H9 (cell line): ENCODE measurements around the gene ZNF488. TPM values are rescaled to one million over a fixed set of nuclear protein-coding genes. Genes with fewer than 3 reads are reported as not detected.

Experiments used
- DNase-seq: peaks from one replicate; pipeline ENCODE4 v3.0.0-alpha.2; 2017
- H2AFZ ChIP-seq: one replicate; pipeline ENCODE4 v1.6.1; 2013; ENCODE audit warnings: mild to moderate bottlenecking, low read length, control low read depth, moderate library complexity
- H2AK5ac ChIP-seq: 2 replicates; pipeline ENCODE4 v1.6.1; 2013; ENCODE audit warnings: low read length, control low read depth, mixed read lengths; ENCODE audit not compliant: insufficient read length
- H2BK120ac ChIP-seq: one replicate; pipeline ENCODE4 v1.6.1; 2013; ENCODE audit warnings: low read depth, mild to moderate bottlenecking, low read length, control low read depth, inconsistent platforms; ENCODE audit not compliant: poor library complexity, severe bottlenecking
- H2BK12ac ChIP-seq: 2 replicates; pipeline ENCODE4 v1.6.1; 2013; ENCODE audit warnings: low read length, control low read depth, mixed read lengths, low read depth; ENCODE audit not compliant: insufficient read length
- H2BK15ac ChIP-seq: 2 replicates; pipeline ENCODE4 v1.6.1; 2013; ENCODE audit warnings: low read depth, low read length, control low read depth
- H2BK20ac ChIP-seq: one replicate; pipeline ENCODE4 v1.6.1; 2013; ENCODE audit warnings: low read depth, mild to moderate bottlenecking, low read length, control low read depth, inconsistent platforms; ENCODE audit not compliant: poor library complexity, severe bottlenecking
- H2BK5ac ChIP-seq: 2 replicates; pipeline ENCODE4 v1.6.1; 2013; ENCODE audit warnings: low read length, control low read depth, mixed read lengths; ENCODE audit not compliant: insufficient read length
- H3K14ac ChIP-seq: 2 replicates; pipeline ENCODE4 v1.6.1; 2013; ENCODE audit warnings: low read length, control low read depth; ENCODE audit not compliant: insufficient read depth
- H3K18ac ChIP-seq: 2 replicates; pipeline ENCODE4 v1.6.1; 2013; ENCODE audit warnings: low read depth, mild to moderate bottlenecking, mixed read lengths, low read length, control low read depth; ENCODE audit not compliant: insufficient read length
- H3K23ac ChIP-seq: 2 replicates; pipeline ENCODE4 v1.6.1; 2013; ENCODE audit warnings: low read length, control low read depth, mixed read lengths, low read depth; ENCODE audit not compliant: insufficient read length
- H3K23me2 ChIP-seq: 2 replicates; pipeline ENCODE4 v1.6.1; 2013; ENCODE audit warnings: low read depth, mild to moderate bottlenecking, mixed read lengths, low read length, control low read depth; ENCODE audit not compliant: insufficient read length, poor library complexity, severe bottlenecking
- H3K27ac ChIP-seq: 2 replicates; pipeline ENCODE4 v1.5.1; 2013; ENCODE audit warnings: low read length, control low read depth, mixed read lengths, low read depth; ENCODE audit not compliant: insufficient read length
- H3K27me3 ChIP-seq: 2 replicates; pipeline ENCODE4 v1.6.1; 2013; ENCODE audit warnings: low read length, control low read depth, inconsistent platforms; ENCODE audit not compliant: insufficient read depth
- H3K4ac ChIP-seq: 2 replicates; pipeline ENCODE4 v1.6.1; 2013; ENCODE audit warnings: low read depth, mild to moderate bottlenecking, control low read depth, inconsistent platforms, low read length, moderate library complexity
- H3K4me1 ChIP-seq: 2 replicates; pipeline ENCODE4 v1.6.1; 2013; ENCODE audit warnings: low read length, control low read depth, inconsistent platforms; ENCODE audit not compliant: insufficient read depth
- H3K4me2 ChIP-seq: 2 replicates; pipeline ENCODE4 v1.6.1; 2013; ENCODE audit warnings: low read length, control low read depth, mixed read lengths; ENCODE audit not compliant: insufficient read length, insufficient read depth
- H3K56ac ChIP-seq: 2 replicates; pipeline ENCODE4 v1.6.1; 2013; ENCODE audit warnings: low read depth, mild to moderate bottlenecking, mixed read lengths, low read length, control low read depth; ENCODE audit not compliant: insufficient read length
- H3K79me1 ChIP-seq: 2 replicates; pipeline ENCODE4 v1.6.1; 2013; ENCODE audit warnings: low read depth, mild to moderate bottlenecking, moderate library complexity, low read length, control low read depth, inconsistent platforms; ENCODE audit not compliant: insufficient read depth, poor library complexity, severe bottlenecking
- H3K79me2 ChIP-seq: 2 replicates; pipeline ENCODE4 v1.6.1; 2013; ENCODE audit warnings: low read length, control low read depth, inconsistent platforms; ENCODE audit not compliant: insufficient read depth
- H3K9ac ChIP-seq: 2 replicates; pipeline ENCODE4 v1.6.1; 2013; ENCODE audit warnings: low read length, control low read depth, mixed read lengths; ENCODE audit not compliant: insufficient read length; ENCODE audit errors: extremely low read depth
- H3K9me3 ChIP-seq: one replicate; pipeline ENCODE4 v1.6.1; 2013; ENCODE audit warnings: low read depth, low read length, inconsistent platforms; ENCODE audit not compliant: control insufficient read depth
- H3T11ph ChIP-seq: one replicate; pipeline ENCODE4 v1.6.1; 2013; ENCODE audit warnings: mild to moderate bottlenecking, low read length, control low read depth, inconsistent platforms
- H4K20me1 ChIP-seq: one replicate; pipeline ENCODE4 v1.6.1; 2013; ENCODE audit not compliant: control insufficient read depth, insufficient read length, insufficient read depth
- H4K5ac ChIP-seq: 2 replicates; pipeline ENCODE4 v1.6.1; 2013; ENCODE audit warnings: low read depth, mild to moderate bottlenecking, mixed read lengths, low read length, control low read depth; ENCODE audit not compliant: insufficient read length
- H4K8ac ChIP-seq: replicated peaks from 2 replicates; pipeline ENCODE4 v1.6.1; 2013; ENCODE audit warnings: low read length, control low read depth, mixed read lengths, low read depth; ENCODE audit not compliant: insufficient read length
- H4K91ac ChIP-seq: 2 replicates; pipeline ENCODE4 v1.6.1; 2013; ENCODE audit warnings: low read depth, mild to moderate bottlenecking, moderate library complexity, mixed read lengths, low read length, control low read depth; ENCODE audit not compliant: insufficient read length
- H3K27ac Mint-ChIP-seq, 3 experiments: 2 replicates in 2 of 3; 3 replicates in 1 of 3; pipeline ENCODE4 v1.8.0; 2020 to 2021; ENCODE audit warnings: mixed read lengths in 3 of 3, mild to moderate bottlenecking in 1 of 3, moderate library complexity in 1 of 3
- H3K27me3 Mint-ChIP-seq: 2 replicates; pipeline ENCODE4 v1.8.0; 2021; ENCODE audit warnings: low read depth, mild to moderate bottlenecking, moderate library complexity, mixed read lengths
- H3K36me3 Mint-ChIP-seq, 3 experiments: 2 replicates in 2 of 3; 3 replicates in 1 of 3; pipeline ENCODE4 v1.8.0; 2020 to 2021; ENCODE audit warnings: low read depth in 3 of 3, mixed read lengths in 3 of 3; ENCODE audit not compliant: insufficient read depth in 1 of 3
- H3K4me1 Mint-ChIP-seq, 2 experiments: 2 replicates each; pipeline ENCODE4 v1.8.0; 2020; ENCODE audit warnings: mixed read lengths in 2 of 2
- H3K4me3 Mint-ChIP-seq, 2 experiments: 2 replicates in 1 of 2; 3 replicates in 1 of 2; pipeline ENCODE4 v1.8.0; 2020 to 2021; ENCODE audit warnings: mild to moderate bottlenecking in 2 of 2, mixed read lengths in 2 of 2, moderate library complexity in 1 of 2
- H3K9me3 Mint-ChIP-seq, 2 experiments: 2 replicates in 1 of 2; 3 replicates in 1 of 2; pipeline ENCODE4 v1.8.0; 2020; ENCODE audit warnings: mild to moderate bottlenecking in 2 of 2, mixed read lengths in 2 of 2, moderate library complexity in 1 of 2
- CTCF ChIP-seq: fragments of 200-600 bp; sonication (generic); conservative IDR thresholded peaks from 3 replicates; pipeline ENCODE4 v1.8.0; 2021; ENCODE audit warnings: antibody characterized with exemption, mild to moderate bottlenecking
- WGBS: extraction: QIAGEN DNeasy Blood & Tissue Kit; methylation state at CpG from one replicate; pipeline ENCODE4 v1.1.7; 2013; ENCODE audit warnings: missing lambda C conversion rate, low lambda C conversion rate, mixed read lengths; ENCODE audit not compliant: insufficient read length; ENCODE audit errors: extremely low coverage; 5-methylcytosine and 5-hydroxymethylcytosine counted together
- total RNA-seq: library from RNA; stranded (reverse); gene quantifications from 2 replicates; pipeline ENCODE4 v1.2.1, GENCODE V29; 2021

Gene ZNF488
- total RNA-seq, 1 experiment from 2014 or later: 2.9 TPM

DNA sequence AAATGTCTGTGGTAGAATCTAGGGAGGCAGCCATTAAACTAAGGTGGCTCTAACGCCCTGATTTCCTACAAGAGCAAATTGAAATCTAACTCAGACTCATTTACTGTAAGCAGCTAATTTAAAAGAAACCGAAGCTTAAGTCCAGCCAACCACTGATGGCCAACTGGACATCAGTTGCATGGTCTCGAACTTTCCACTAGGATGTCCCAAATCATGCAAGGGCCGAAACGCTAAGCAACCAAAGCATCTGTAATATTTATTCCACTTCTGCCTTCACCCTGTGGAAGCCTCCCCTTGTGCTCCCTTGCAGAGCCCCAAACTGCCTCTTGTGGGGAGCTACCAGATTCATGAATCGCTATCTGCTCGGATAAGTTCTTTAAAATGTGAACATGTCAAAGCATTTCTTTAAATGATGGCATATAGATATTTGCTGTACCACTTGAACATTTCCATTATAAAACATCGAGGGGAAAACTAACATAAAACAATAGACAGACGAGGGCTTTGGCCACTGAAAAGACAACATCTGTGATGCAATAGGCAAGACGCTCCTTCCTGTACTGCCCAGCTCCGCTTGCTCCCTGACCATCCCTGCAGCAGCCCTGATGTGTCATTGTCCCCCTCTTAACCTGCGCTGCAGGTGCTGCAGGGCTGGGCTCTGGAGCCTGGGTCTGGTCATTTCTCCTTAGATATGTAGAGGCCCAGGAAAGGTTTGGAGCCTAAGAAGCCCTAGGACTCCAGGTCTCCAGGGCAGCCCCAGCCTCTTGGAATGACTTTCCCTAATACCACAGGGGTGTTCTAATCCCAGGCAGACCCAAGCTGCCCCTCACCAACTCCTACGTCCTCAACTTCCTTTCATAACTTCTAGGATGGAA, 38.9 kb downstream of the ZNF488 start:
- no peaks in the 10 kb centered on the region; the same call in 1 of the 2 replicates for H3K27me3 Mint-ChIP-seq
- H2BK120ac ChIP-seq: no peak overlapping the region
- no peak overlapping the region for H3K4me3 Mint-ChIP-seq

More for the DNA sequence above, 38.9 kb downstream of the ZNF488 start:
- Histone ChIP-seq H3K23ac (no peak overlapping the region), H3K4ac (no peak overlapping the region), H3K9ac (no peak overlapping the region), H4K5ac (no peak overlapping the region), H3T11ph (no peak overlapping the region), H3K23me2 (no peaks in the 10 kb centered on the region), H4K8ac (no peak overlapping the region), H2BK20ac (no peak overlapping the region), H3K4me1 (no peaks in the 10 kb centered on the region; the same call in 1 of the 2 replicates), H2BK12ac (no peak overlapping the region), H3K27ac (no peak overlapping the region), H2AK5ac (no peak overlapping the region), H4K91ac (no peak overlapping the region), H4K20me1 (no peaks in the 10 kb centered on the region), H3K14ac (no peak overlapping the region), H2BK5ac (no peak overlapping the region), H3K18ac (no peak overlapping the region), H3K4me2 (no peak overlapping the region), H2AFZ (no peak overlapping the region), H2BK15ac (no peak overlapping the region), H3K79me2 (no peaks in the 10 kb centered on the region), H3K27me3 (no peaks in the 10 kb centered on the region), H3K9me3 (no peaks in the 10 kb centered on the region), H3K79me1 (no peaks in the 10 kb centered on the region), H3K56ac (no peak overlapping the region)
- H3K4me1 Mint-ChIP-seq: peaks cover 13 to 14% of the 10 kb centered on the region in 2 experiments
- no peak for TF ChIP-seq CTCF
- H3K9me3 Mint-ChIP-seq: no peaks in the 10 kb centered on the region
- no peak for DNase-seq
- no CpG with 5 or more reads among the region's 13 CpGs for WGBS
- no peaks in the 10 kb centered on the region for H3K36me3 Mint-ChIP-seq
- no peak overlapping the region for H3K27ac Mint-ChIP-seq
